KOPT-K1 (cell line): ENCODE results near the gene TESK2.

ENCODE experiments used
- H3K27ac ChIP-seq: fragments of 200-600 bp; sonication (generic); 2 replicates; pipeline ENCODE4 v1.5.1; 2016; ENCODE audit warnings: antibody characterized with exemption, mild to moderate bottlenecking, low read depth, low read length; ENCODE audit not compliant: poor library complexity, severe bottlenecking
- H3K36me3 ChIP-seq: fragments of 200-600 bp; sonication (generic); 2 replicates; pipeline ENCODE4 v1.5.1; 2017; ENCODE audit warnings: antibody characterized with exemption, mild to moderate bottlenecking, low read length, moderate library complexity; ENCODE audit not compliant: insufficient read depth
- H3K9me3 ChIP-seq: fragments of 200-600 bp; sonication (generic); 2 replicates; pipeline ENCODE4 v1.5.1; 2017; ENCODE audit warnings: antibody characterized with exemption, low read length, mild to moderate bottlenecking; ENCODE audit not compliant: insufficient read depth, poor library complexity, severe bottlenecking

Gene TESK2

GRCh38 chr1:45465277-45465676 lies 25.7 kb downstream of the TESK2 start:
- no peaks in the 10 kb centered on the region for H3K9me3 ChIP-seq
- no peaks in the 10 kb centered on the region for H3K36me3 ChIP-seq
- no peak overlapping the region for H3K27ac ChIP-seq

DNA sequence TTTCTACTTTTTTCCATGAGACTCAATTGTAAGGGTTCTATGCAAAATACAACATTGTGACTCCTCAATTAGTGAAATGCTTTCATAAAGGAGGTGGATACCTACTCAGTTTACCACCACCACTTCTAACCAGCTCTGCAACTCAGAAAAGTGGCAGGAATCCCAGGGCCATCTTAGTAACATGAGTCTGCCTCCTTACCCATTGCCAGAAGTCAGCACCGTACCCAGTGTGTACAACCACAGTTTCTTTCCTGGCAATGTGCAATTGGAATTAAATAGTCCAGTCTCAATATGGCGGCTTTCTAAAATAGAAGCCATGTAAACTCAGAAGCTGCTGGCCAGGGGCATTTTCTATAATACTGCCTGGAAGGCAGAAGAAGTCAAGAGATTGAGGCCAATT lies 32.1 kb downstream of the TESK2 start:
- Histone ChIP-seq H3K9me3 (no peaks in the 10 kb centered on the region), H3K36me3 (no peaks in the 10 kb centered on the region), H3K27ac (no peak overlapping the region)

- Histone ChIP-seq H3K27ac (no peak overlapping the region), H3K9me3 (no peaks in the 10 kb centered on the region), H3K36me3 (no peaks in the 10 kb centered on the region)
These were observed 34.4 kb downstream of the TESK2 start for GRCh38 chr1:45456531-45456930.

- Histone ChIP-seq H3K9me3 (no peaks in the 10 kb centered on the region), H3K36me3 (no peaks in the 10 kb centered on the region), H3K27ac (no peak overlapping the region)
These were observed 35.8 kb downstream of the TESK2 start for GRCh38 chr1:45455162-45455561.

GRCh38 chr1:45454464-45454863 lies 36.5 kb downstream of the TESK2 start:
- Histone ChIP-seq H3K27ac (no peak overlapping the region), H3K9me3 (no peaks in the 10 kb centered on the region)

GRCh38 chr1:45452503-45452902 lies 38.5 kb downstream of the TESK2 start:
- H3K36me3 ChIP-seq = no peaks in the 10 kb centered on the region
- no peaks in the 10 kb centered on the region for H3K9me3 ChIP-seq
- H3K27ac ChIP-seq = no peak overlapping the region

More at GRCh38 chr1:45454464-45454863, 36.5 kb downstream of the TESK2 start:
- no peaks in the 10 kb centered on the region for H3K36me3 ChIP-seq

- Histone ChIP-seq H3K27ac (no peak overlapping the region), H3K36me3 (no peaks in the 10 kb centered on the region), H3K9me3 (no peaks in the 10 kb centered on the region)
These were observed 42.6 kb downstream of the TESK2 start for GRCh38 chr1:45448357-45448756.

DNA sequence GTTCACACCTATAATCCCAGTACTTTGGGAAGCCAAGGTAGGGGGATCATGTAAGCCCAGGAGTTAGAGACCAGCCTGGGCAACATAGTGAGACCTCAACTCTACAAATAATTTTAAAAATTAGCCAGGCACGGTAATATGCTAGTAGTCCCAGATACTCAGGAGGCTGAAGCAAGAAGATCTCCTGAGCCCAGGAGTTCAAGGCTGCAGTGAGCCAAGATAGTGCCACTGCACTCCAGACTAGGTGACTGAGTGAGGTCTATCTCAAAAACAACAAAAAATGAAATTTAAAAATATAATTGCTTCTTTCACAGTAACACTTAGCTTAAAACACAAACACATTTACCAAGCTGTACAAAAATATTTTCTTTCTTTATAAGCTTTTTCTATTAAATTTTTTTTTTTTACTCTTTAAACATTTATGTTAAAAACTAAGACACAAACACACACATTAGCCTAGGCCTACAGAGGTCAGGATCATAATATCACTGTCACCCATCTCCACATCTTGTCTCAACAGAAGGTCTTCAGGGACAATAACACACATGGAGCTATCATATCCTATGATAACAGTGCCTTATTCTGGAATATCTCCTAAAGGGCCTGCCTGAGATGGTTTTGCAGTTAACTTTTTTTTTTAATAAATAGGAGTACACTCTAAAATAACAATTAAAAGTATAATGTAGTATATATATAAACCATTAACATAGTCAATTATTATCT lies 43.9 kb downstream of the TESK2 start:
- Histone ChIP-seq H3K9me3 (no peaks in the 10 kb centered on the region), H3K27ac (no peak overlapping the region), H3K36me3 (no peaks in the 10 kb centered on the region)

- Histone ChIP-seq H3K27ac (no peak overlapping the region), H3K36me3 (no peaks in the 10 kb centered on the region), H3K9me3 (no peaks in the 10 kb centered on the region)
These were observed 44.4 kb downstream of the TESK2 start for GRCh38 chr1:45446530-45446929.

DNA sequence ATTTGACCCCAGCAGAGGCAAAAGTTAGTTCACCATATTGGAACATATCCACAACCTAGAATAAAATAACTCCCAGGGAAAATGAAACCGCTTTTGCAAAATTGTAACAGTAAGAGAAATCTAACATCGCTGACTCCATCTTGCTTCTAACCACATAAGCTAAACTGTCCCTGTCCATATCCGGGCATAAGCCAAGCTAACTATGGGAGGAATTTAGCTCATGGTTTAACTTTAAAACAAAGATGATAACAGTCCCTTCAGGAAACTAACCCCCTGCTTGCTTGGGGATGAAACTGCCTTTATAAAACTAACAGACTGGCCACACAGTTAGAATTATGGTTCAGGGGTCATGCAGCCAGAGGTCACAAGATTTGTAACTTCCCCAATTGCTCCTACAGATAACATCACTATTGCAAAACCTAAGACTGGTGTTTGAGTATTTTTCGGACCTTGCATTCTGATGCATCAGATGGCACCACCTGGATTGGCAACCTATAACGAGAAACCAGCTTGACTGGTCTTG lies 46.3 kb downstream of the TESK2 start:
- Histone ChIP-seq H3K27ac (no peak overlapping the region), H3K36me3 (no peaks in the 10 kb centered on the region), H3K9me3 (no peaks in the 10 kb centered on the region)

- no peak overlapping the region for H3K27ac ChIP-seq
- no peaks in the 10 kb centered on the region for H3K9me3 ChIP-seq
- no peaks in the 10 kb centered on the region for H3K36me3 ChIP-seq
These were observed 47.1 kb downstream of the TESK2 start for GRCh38 chr1:45443580-45444446.

DNA sequence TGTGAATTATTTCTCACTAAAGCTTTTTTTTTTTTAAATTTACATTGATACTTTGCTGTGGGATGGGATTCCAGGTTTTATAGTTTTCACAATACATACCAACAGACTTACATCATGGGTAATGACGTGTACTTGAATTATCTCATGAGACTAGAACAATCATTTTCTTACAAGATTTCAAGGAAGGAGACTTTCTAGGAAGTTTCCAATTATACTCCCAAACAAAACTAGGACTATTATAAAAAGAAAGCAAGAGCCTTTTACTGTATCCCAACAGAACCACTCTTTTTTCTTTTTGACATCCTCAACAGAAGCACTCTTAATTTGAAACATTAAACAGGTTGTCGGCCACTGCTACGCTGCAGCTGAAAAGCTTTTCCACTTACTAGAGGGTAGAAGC lies 48.7 kb downstream of the TESK2 start:
- H3K36me3 ChIP-seq = no peaks in the 10 kb centered on the region
- H3K9me3 ChIP-seq = no peaks in the 10 kb centered on the region
- no peak overlapping the region for H3K27ac ChIP-seq

- Histone ChIP-seq H3K36me3 (no peaks in the 10 kb centered on the region), H3K9me3 (no peaks in the 10 kb centered on the region), H3K27ac (no peak overlapping the region)
These were observed 53.6 kb downstream of the TESK2 start for GRCh38 chr1:45437323-45437722.

DNA sequence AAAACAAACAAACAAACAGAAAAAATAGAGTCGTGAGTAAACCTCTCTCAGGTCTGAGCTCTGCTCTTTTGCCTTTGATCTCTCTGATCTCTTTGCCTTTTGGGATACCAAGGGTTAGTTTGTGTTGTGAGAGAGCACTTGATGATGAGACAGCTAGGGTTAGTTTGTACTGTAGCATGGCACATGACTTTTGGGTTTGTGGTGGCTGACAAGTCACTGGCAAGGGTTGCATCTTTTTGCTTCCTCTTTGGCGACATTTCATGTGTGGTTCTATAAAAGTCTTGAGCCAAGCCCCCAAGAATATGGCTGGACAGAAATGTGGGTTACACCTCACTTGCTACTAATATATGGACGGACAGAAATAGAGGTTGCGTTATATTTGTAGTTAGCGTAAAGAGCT lies 60.5 kb downstream of the TESK2 start:
- Histone ChIP-seq H3K27ac (no peak overlapping the region), H3K9me3 (no peaks in the 10 kb centered on the region), H3K36me3 (no peaks in the 10 kb centered on the region)

GRCh38 chr1:45429561-45430159 lies 61.3 kb downstream of the TESK2 start:
- Histone ChIP-seq H3K9me3 (no peaks in the 10 kb centered on the region), H3K27ac (no peak overlapping the region)

More at GRCh38 chr1:45429561-45430159, 61.3 kb downstream of the TESK2 start:
- H3K36me3 ChIP-seq = no peaks in the 10 kb centered on the region
